Middle frontal gyrus (tissue), 1 donor: Measurements from ENCODE around the gene QRICH2.
"Not testable (repeated sequence)": the region's sequence is repeated elsewhere in the genome, so short reads cannot be mapped to it uniquely, and the experiment has no call there.

Experiments used
- DNase-seq: peaks from one replicate; pipeline ENCODE4 v3.0.0-alpha.2; 2015; ENCODE audit warnings: low spot score; ENCODE audit errors: extremely low spot score

QRICH2 gene

GRCh38 chr17:76267581-76268001 lies 40.5 kb downstream of the QRICH2 start:
- not testable (repeated sequence) for DNase-seq

GRCh38 chr17:76267051-76267576 lies 41.0 kb downstream of the QRICH2 start:
- no peak for DNase-seq

GRCh38 chr17:76266244-76266938 lies 41.7 kb downstream of the QRICH2 start:
- DNase-seq: no peak

- DNase-seq: no peak
Observed at GRCh38 chr17:76265624-76266243, 42.3 kb downstream of the QRICH2 start.

GRCh38 chr17:76264755-76265623 lies 43.1 kb downstream of the QRICH2 start, which contains the start of gene UBALD2:
UBALD2 (plus strand) TSS chr17:76265348; CDS start chr17:76265506, 158 bp downstream.
- peak; percentile 98 for DNase-seq

- no peak for DNase-seq
Observed at GRCh38 chr17:76264425-76264754, 43.7 kb downstream of the QRICH2 start.

- no peak for DNase-seq
Observed at GRCh38 chr17:76263896-76264295, 44.2 kb downstream of the QRICH2 start.

GRCh38 chr17:76262732-76263344 lies 45.2 kb downstream of the QRICH2 start:
- no peak for DNase-seq

GRCh38 chr17:76261421-76262215 lies 46.5 kb downstream of the QRICH2 start:
- DNase-seq: no peak

- DNase-seq: no peak
Observed at GRCh38 chr17:76260669-76261068, 47.4 kb downstream of the QRICH2 start.

GRCh38 chr17:76260220-76260619 lies 47.9 kb downstream of the QRICH2 start:
- DNase-seq: no peak

GRCh38 chr17:76256430-76257050 lies 51.5 kb downstream of the QRICH2 start:
- DNase-seq: not testable (repeated sequence)

GRCh38 chr17:76255801-76256429 lies 52.2 kb downstream of the QRICH2 start:
- no peak for DNase-seq

GRCh38 chr17:76254275-76254674 lies 53.8 kb downstream of the QRICH2 start:
- DNase-seq: no peak

- no peak for DNase-seq
Observed at GRCh38 chr17:76253841-76254240, 54.2 kb downstream of the QRICH2 start.

GRCh38 chr17:76252967-76253766 lies 54.9 kb downstream of the QRICH2 start:
- not testable (repeated sequence) for DNase-seq

GRCh38 chr17:76252040-76252954 lies 55.8 kb downstream of the QRICH2 start:
- DNase-seq: no peak
